Activated T-cell treated with anti-CD3 and anti-CD28 coated beads, Interleukin-2, amount 50 U/mL, for 24 hours (primary cell): ENCODE data around the gene CALCR.
"Not testable (repeated sequence)": the region's sequence is repeated elsewhere in the genome, so short reads cannot be mapped to it uniquely, and the experiment has no call there.

Experiments
- DNase-seq: peaks from one replicate; pipeline ENCODE4 v3.0.0-alpha.2; 2020
- H3K27ac Mint-ChIP-seq: 2 replicates; pipeline ENCODE4 v1.8.0; 2020; ENCODE audit warnings: mild to moderate bottlenecking, mixed read lengths
- H3K27me3 Mint-ChIP-seq: 2 replicates; pipeline ENCODE4 v1.8.0; 2020; ENCODE audit warnings: mixed read lengths
- H3K36me3 Mint-ChIP-seq: 2 replicates; pipeline ENCODE4 v1.8.0; 2020; ENCODE audit warnings: low read depth, mixed read lengths
- H3K4me1 Mint-ChIP-seq: 2 replicates; pipeline ENCODE4 v1.8.0; 2020; ENCODE audit warnings: low read depth, mixed read lengths
- H3K4me3 Mint-ChIP-seq: 2 replicates; pipeline ENCODE4 v1.8.0; 2020; ENCODE audit warnings: mild to moderate bottlenecking, moderate library complexity, mixed read lengths
- H3K9me3 Mint-ChIP-seq: 2 replicates; pipeline ENCODE4 v1.8.0; 2020; ENCODE audit warnings: mixed read lengths

The CALCR gene

DNA sequence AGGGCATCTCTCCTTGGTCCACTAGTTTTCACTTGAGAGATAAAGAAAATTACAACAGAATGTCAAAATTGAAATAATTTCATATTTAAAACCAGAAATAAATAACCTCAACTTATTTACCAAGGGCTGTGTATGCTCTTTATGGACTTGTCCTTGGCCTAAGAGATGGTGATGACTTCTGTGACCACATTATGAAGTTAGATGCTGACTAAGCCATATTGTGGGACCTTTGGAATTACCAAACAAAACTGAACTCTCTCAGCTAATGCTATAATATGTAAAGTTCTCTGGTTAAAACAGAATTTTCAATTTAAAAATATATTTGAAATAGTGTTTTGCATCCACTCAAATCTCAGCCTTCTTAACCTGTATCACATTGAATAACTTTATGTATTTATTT, 38.9 kb downstream of the CALCR start:
- Mint-ChIP-seq H3K27me3 (no peaks in the 10 kb centered on the region), H3K4me1 (no peaks in the 10 kb centered on the region), H3K9me3 (no peaks in the 10 kb centered on the region), H3K27ac (no peak overlapping the region), H3K36me3 (no peaks in the 10 kb centered on the region), H3K4me3 (no peak overlapping the region)
- DNase-seq = no peak

DNA sequence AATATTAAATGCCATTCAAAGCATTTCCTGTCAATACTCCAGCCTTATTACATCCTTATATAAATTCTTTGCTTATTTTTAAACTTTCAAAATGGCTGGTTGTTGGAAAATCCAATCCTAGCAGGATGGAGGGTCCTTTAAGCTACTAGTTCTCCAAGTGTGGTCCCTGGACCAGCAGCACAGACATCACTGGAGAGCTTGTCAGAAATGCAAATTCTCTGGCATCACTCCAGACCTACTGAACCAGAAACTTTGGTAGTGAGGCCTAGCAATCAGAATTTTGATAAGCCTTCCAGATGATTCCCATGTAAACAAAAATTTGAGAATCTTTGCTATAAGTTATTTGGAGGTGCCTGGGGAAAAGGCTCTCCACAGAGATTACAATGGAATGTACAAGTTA, 43.8 kb downstream of the CALCR start:
- H3K4me1 Mint-ChIP-seq = no peaks in the 10 kb centered on the region
- H3K4me3 Mint-ChIP-seq = no peak overlapping the region
- H3K27me3 Mint-ChIP-seq = no peaks in the 10 kb centered on the region
- no peak overlapping the region for H3K27ac Mint-ChIP-seq
- H3K36me3 Mint-ChIP-seq = no peaks in the 10 kb centered on the region
- no peak for DNase-seq
- no peaks in the 10 kb centered on the region for H3K9me3 Mint-ChIP-seq

DNA sequence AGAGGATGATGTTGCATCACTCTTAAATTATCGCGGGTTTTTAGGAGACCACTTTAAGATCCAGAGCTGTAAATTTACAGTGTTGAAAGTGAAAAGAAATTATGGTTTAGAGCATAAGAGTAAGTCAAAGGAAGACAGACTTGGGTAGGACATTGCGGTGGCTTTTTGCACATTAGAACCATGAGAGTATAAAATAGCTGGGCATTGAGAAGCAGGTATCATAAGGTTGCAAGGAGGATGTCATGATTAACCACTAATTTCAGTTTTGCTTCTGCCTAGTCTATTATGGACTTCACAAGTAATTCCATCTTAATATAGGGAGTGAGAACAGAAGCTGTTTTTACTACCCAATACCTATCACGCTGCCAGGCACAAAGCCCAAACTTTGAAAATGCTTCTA, 57.7 kb downstream of the CALCR start:
- H3K9me3 Mint-ChIP-seq = no peaks in the 10 kb centered on the region
- H3K4me1 Mint-ChIP-seq = no peaks in the 10 kb centered on the region
- no peak overlapping the region for H3K27ac Mint-ChIP-seq
- DNase-seq = no peak
- no peak overlapping the region for H3K4me3 Mint-ChIP-seq
- no peaks in the 10 kb centered on the region for H3K27me3 Mint-ChIP-seq
- no peaks in the 10 kb centered on the region for H3K36me3 Mint-ChIP-seq

DNA sequence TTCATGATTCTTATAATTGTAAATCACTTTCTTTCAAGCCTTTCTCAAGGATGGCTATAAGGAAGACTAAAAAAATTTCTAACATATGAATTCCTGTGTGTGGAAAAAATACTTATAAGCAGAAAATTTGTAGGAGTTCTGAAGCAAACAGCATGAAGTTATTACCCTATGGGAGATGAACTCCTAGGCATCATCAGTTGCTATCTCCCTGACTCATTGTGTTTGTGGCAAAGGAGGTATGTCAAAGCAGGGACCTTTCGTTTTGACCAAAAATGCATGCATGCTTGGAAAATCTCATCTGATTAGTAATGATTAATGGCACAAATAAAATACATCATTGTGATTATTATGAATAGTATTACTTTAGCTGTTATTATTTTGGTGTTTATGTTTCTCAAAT, 59.4 kb downstream of the CALCR start:
- Mint-ChIP-seq H3K4me1 (no peaks in the 10 kb centered on the region), H3K4me3 (no peak overlapping the region), H3K36me3 (no peaks in the 10 kb centered on the region), H3K27me3 (no peaks in the 10 kb centered on the region), H3K9me3 (no peaks in the 10 kb centered on the region), H3K27ac (no peak overlapping the region)
- DNase-seq = no peak

DNA sequence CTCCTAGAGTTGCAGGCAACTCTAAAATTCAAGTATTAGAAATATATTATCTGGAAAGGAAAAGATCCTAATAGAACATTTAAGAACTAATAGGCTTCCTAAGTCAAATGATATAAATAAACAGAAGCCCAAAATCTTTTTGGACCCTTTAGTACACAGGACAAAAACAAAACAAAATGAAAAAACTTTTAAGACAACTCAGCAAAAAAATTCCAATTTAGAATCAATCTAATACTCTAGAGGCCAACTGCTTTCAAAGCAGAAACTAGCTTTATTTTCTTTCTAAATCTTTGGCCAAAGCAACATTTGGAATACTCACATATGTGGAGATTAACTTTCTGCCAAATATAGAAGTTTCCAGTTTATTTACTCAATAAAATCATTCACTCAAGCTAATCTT, 65.2 kb downstream of the CALCR start:
- no peaks in the 10 kb centered on the region for H3K27me3 Mint-ChIP-seq
- DNase-seq = no peak
- no peaks in the 10 kb centered on the region for H3K4me1 Mint-ChIP-seq
- no peaks in the 10 kb centered on the region for H3K9me3 Mint-ChIP-seq
- H3K27ac Mint-ChIP-seq = no peak overlapping the region
- H3K4me3 Mint-ChIP-seq = no peak overlapping the region
- no peaks in the 10 kb centered on the region for H3K36me3 Mint-ChIP-seq

DNA sequence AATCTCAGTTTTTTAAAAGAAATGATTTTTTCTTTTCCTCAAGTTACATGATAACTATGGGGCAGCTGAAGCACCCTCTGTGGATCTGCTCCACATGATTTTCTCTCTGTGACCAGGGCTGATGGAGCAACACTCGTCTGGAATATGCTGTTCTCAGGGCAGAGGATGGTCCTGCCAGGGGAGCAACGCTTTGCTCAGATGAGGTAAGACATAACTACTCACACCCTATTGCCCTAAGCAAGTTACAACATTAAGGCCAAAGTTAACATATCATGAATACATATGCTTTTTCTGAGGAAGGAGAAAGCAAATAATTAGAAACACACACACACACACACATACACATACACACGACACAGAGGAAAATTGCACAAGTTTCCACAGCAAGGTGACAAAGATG, 71.4 kb downstream of the CALCR start:
- Mint-ChIP-seq H3K4me3 (no peak overlapping the region), H3K4me1 (no peaks in the 10 kb centered on the region), H3K36me3 (no peaks in the 10 kb centered on the region), H3K27me3 (no peaks in the 10 kb centered on the region), H3K27ac (no peak overlapping the region), H3K9me3 (no peaks in the 10 kb centered on the region)
- no peak for DNase-seq

DNA sequence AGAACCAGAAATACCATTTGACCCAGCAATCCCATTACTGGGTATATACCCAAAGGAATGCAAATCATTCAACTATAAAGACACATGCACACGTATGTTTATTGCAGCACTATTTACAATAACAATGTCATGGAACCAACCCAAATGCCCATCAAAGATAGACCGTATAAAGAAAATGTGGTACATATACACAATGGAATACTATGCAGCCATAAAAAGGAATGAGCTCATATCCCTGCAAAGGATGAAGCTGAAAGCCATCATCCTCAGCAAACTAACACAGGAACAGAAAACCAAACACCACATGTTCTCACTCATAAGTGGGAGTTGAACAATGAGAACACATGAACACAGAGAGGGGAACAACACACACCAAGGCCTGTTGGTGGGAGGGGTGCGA, 82.7 kb downstream of the CALCR start:
- H3K4me1 Mint-ChIP-seq, H3K27me3 Mint-ChIP-seq, DNase-seq, H3K9me3 Mint-ChIP-seq, H3K4me3 Mint-ChIP-seq, H3K36me3 Mint-ChIP-seq, H3K27ac Mint-ChIP-seq: not testable (repeated sequence)

DNA sequence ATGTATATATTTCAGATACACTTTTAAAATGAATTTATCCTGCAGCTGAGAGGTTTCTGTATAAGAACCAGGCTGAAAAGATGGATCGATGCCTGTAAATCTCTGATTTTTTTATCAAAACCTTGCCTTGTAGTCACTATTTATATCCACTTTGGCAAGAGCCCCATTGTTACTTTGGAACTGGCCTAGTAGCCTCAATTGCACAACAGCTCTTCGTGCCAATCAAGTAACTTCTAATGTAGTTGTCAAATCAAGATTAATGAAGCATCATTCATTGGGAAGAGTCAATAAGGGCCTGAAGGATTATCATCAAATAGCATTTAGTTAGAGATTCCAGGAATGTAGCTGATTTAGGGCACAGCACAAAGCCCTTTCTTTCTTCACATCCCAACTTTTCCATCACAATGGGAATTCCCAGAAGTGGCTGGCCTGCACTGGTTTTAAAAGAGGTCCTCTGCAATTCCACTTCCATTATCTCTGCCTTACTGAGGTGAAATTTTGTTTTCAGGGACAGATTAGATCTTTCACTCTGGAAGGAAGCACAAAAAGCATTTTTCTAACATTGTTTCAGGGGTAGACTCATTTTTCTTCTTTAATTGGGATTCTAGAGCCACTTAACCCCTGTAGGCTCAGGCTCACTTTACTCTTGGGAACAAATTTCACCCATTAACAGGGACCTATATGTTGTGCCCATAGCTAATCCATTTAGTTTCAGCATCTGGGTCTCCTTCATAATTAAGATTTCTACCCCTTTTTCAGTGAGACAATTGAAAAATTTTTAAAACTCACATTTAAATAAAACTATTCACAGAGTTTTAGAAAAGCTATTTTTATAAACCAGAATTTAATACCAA, 97.8 kb downstream of the CALCR start:
- Mint-ChIP-seq H3K27me3 (peaks cover 3% of the 10 kb centered on the region), H3K4me3 (no peak overlapping the region), H3K4me1 (no peaks in the 10 kb centered on the region), H3K9me3 (no peaks in the 10 kb centered on the region), H3K27ac (no peak overlapping the region), H3K36me3 (no peaks in the 10 kb centered on the region)
- DNase-seq = no peak

DNA sequence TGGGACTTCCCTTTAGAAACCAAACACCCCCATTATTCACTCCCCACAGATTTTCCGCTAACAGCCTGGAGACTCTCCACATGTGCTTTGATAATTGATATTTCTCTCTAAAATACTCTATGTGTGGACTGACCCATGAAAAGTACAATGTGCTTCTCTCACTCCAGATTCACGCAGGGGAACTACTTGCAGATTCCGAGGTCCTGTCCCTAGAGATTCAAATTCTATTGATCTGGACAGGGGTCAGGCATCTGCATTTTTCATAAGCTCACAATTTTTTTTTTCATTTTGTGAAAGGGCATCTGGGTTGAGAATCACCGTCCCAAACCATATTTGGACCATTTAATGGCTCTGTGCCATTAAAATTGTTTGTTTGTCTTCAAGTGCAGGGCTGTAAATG, 98.7 kb downstream of the CALCR start:
- no peaks in the 10 kb centered on the region for H3K36me3 Mint-ChIP-seq
- no peaks in the 10 kb centered on the region for H3K9me3 Mint-ChIP-seq
- peaks cover 3% of the 10 kb centered on the region for H3K27me3 Mint-ChIP-seq
- DNase-seq = no peak
- no peak overlapping the region for H3K4me3 Mint-ChIP-seq
- H3K4me1 Mint-ChIP-seq = no peaks in the 10 kb centered on the region
- H3K27ac Mint-ChIP-seq = no peak overlapping the region

DNA sequence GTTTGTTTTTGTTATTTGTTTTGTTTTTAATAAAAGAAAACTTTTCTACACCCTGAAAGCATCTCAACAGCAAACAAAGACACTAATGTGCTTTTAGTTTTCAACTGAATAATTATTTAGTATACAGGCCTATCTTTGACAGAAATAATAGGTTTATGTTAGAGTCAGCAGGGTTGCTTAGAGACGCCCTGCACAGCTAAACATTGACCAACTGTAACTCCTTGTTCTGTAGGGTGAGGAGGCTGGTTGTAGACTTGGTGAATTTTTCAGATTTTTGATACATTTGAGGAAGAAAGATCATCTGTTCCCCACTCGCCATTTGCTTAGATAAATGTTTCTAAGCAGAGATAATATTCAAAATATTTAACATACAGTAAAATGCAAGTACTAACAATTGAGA, 103.1 kb downstream of the CALCR start:
- Mint-ChIP-seq H3K4me3 (no peak overlapping the region), H3K27me3 (peaks cover 3% of the 10 kb centered on the region), H3K4me1 (no peaks in the 10 kb centered on the region), H3K27ac (no peak overlapping the region), H3K36me3 (no peaks in the 10 kb centered on the region), H3K9me3 (no peaks in the 10 kb centered on the region)
- DNase-seq = no peak

DNA sequence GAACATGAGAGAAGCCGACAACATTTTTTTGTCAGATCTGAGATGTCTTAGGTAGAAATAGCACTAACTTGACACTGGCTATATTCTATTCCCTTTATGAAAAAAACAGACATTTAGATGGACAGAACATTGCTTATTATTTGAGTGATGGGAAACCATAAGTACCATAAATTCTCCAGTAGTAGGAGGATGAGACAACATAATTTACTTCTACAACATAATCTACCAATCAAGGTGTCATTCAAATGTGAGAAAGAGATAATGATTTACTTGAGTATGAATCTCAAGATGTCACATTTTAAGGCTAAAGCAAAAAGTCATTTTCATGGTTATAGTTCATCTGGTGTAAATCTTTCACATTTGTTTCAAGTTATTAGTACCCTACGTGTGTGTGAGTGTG, 110.8 kb downstream of the CALCR start:
- H3K27ac Mint-ChIP-seq = no peak overlapping the region
- H3K27me3 Mint-ChIP-seq = no peaks in the 10 kb centered on the region
- no peak overlapping the region for H3K4me3 Mint-ChIP-seq
- no peak for DNase-seq
- no peaks in the 10 kb centered on the region for H3K4me1 Mint-ChIP-seq
- no peaks in the 10 kb centered on the region for H3K9me3 Mint-ChIP-seq
- no peaks in the 10 kb centered on the region for H3K36me3 Mint-ChIP-seq

DNA sequence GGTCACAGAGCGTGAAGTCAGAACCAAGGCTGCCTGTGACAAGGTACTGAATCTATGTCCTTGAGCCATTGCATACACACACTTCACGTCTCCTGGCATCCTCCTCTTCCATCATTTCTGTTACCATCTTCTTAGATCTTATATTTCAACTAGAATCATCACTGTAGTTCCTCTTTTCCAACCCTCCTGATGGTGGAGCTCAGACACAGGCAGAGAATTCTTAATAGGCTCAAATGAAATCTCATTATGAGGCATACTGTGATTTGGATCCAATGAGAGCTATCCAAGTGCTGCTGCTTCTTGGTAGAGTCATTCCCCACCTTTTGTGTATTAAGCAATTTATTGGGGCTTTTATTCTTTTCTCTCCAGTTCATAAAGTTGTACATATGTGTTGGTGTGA, 113.2 kb downstream of the CALCR start:
- H3K9me3 Mint-ChIP-seq = no peaks in the 10 kb centered on the region
- H3K4me1 Mint-ChIP-seq = no peaks in the 10 kb centered on the region
- H3K27ac Mint-ChIP-seq = no peak overlapping the region
- no peak for DNase-seq
- no peak overlapping the region for H3K4me3 Mint-ChIP-seq
- no peaks in the 10 kb centered on the region for H3K36me3 Mint-ChIP-seq
- no peaks in the 10 kb centered on the region for H3K27me3 Mint-ChIP-seq

DNA sequence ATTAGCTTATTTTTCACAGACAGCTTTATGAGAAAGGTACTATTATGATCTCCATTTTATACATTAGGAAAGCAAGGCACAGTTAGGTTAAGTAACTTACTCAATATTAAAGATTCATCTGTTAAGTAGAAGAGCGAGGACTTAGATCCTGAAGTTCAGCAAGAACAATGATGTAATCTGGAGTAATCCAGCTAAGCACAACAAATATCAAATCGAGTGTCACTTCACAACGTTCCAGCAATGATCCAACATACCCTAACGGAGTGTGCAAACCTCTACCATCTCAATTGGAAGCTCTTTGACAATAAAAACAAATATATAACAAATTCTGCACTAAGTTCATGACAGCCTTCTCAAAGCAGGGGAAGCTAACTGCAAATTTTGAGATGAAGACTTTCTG, 121.3 kb downstream of the CALCR start:
- Mint-ChIP-seq H3K27me3 (peaks cover 4% of the 10 kb centered on the region), H3K36me3 (no peaks in the 10 kb centered on the region), H3K27ac (no peak overlapping the region), H3K9me3 (no peaks in the 10 kb centered on the region), H3K4me3 (no peak overlapping the region), H3K4me1 (no peaks in the 10 kb centered on the region)
- DNase-seq = no peak

DNA sequence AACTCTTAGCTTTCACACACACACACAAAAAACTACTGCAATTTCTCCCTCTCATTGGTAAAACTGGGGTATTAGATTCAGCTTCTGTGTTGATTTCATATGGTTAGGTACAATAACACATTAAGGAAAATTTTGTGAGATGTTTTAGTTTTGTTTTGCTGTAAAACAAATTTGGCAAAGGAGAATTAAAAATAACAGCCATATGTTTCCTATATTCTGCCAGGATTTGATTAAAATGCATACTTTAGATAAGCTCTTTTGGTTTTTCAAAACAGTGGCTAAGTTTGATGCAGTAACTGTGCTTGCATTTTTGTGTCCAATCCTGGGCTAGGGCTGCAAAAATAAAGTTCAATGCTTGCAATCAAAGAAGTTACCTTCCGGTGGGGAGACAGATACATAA, 126.3 kb downstream of the CALCR start:
- Mint-ChIP-seq H3K4me3 (no peak overlapping the region), H3K27me3 (no peaks in the 10 kb centered on the region), H3K27ac (no peak overlapping the region), H3K4me1 (no peaks in the 10 kb centered on the region), H3K9me3 (no peaks in the 10 kb centered on the region), H3K36me3 (no peaks in the 10 kb centered on the region)
- no peak for DNase-seq

DNA sequence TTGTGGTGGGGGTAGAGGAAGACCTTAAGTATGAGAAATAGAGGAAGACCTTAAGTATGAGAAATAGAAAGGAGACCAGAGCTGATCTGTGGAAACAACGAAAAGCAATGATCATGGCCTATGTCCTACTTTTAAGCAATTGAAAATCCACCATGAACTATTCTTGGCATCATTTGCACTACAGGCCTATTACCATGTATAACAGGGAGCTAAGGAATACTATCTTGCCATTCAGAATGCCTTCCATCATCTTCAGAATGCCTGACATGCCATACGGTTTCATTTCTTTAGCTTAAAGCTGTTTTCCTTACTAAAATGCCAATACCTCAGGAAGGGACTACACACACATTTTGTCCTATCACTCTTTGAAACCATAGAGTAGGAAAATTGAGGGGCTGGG, 127.0 kb downstream of the CALCR start:
- H3K4me1 Mint-ChIP-seq = no peaks in the 10 kb centered on the region
- H3K36me3 Mint-ChIP-seq = no peaks in the 10 kb centered on the region
- H3K9me3 Mint-ChIP-seq = no peaks in the 10 kb centered on the region
- H3K4me3 Mint-ChIP-seq = no peak overlapping the region
- DNase-seq = no peak
- peaks cover 4% of the 10 kb centered on the region for H3K27me3 Mint-ChIP-seq
- H3K27ac Mint-ChIP-seq = no peak overlapping the region
